ENCODE results near the gene CACNA1A. TPM values are rescaled to one million over a fixed set of nuclear protein-coding genes. Genes with fewer than 3 reads are reported as not detected.
A peak's percentile ranks its signal among the peaks of the same experiment; 100 is the strongest.

The CACNA1A gene
- total and polyA plus RNA-seq, 2 of the 13 experiments (the other 11 are each of a cell fraction or from before 2014, with no cell fraction given), result not detected

- intact Hi-C loops (cut with micrococcal nuclease; ENCODE audit: unreplicated experiment) (no loop called here), in situ Hi-C loops (cut with HindIII; ENCODE audit: extremely low pct_ligation_motif_present, low pct_unique_long_range_greater_than_20kb) (no loop called here)
- Histone ChIP-seq H3K4me1 (ENCODE audit: insufficient read depth, low read length) (no peaks in the 10 kb centered on the region), H3K79me2 (ENCODE audit: insufficient read depth, low read length) (no peaks in the 10 kb centered on the region), H4K20me1 (ENCODE audit: insufficient read depth, low read length) (no peaks in the 10 kb centered on the region), H2AFZ (ENCODE audit: low read length) (no peak overlapping the region), H3K4me2 (ENCODE audit: low read depth, low read length) (no peak overlapping the region), H3K27ac (ENCODE audit: extremely low read length, insufficient read depth, low read length) (no peak overlapping the region), H3K4me3 (replicated peaks in 1 of 3; ENCODE audit: insufficient read depth in 1 of 3, low read depth in 2 of 3, low read length in 3 of 3) (no peak overlapping the region), H3K9ac (ENCODE audit: insufficient read depth, low read depth, low read length) (no peak overlapping the region), H3K27me3 (ENCODE audit: control insufficient read depth in 1 of 2, insufficient read depth in 2 of 2, low read length in 2 of 2) (no peaks in the 10 kb centered on the region), H3K9me3 (ENCODE audit: low read length) (peaks cover 17% of the 10 kb centered on the region), H3K36me3 (replicated peaks in 1 of 2; ENCODE audit: control insufficient read depth in 1 of 2, insufficient read depth in 2 of 2, low read length in 2 of 2) (no peaks in the 10 kb centered on the region)
- DNase-seq (ENCODE audit: low spot score) (no peak), ATAC-seq (no peak), FAIRE-seq (no peak)
- ChIA-PET CTCF (ENCODE audit: low intra/inter-chr PET ratio, low total read pairs) (no interaction called here), POLR2A (no interaction called here)
- TF ChIP-seq MAX (IDR thresholded peaks at IDR 0.05) (no peak), NFYB (CRISPR knock-in tag; IDR thresholded peaks at IDR 0.05) (peak; percentile 58; the same call in 1 of the 2 replicates), ZNF484 (CRISPR knock-in tag; IDR thresholded peaks at IDR 0.05; ENCODE audit: borderline replicate concordance, low read depth) (no peak)
- BruUV-seq (replicated peaks), result no TSS peak
Observed at GRCh38 chr19:13521066-13521465, 14.8 kb upstream of the CACNA1A start.

GRCh38 chr19:13511947-13512346, 5.7 kb upstream of the CACNA1A start:
- TF ChIP-seq ZNF296 (CRISPR knock-in tag; conservative IDR thresholded peaks at IDR 0.05) (no peak), TEAD3 (CRISPR knock-in tag; optimal IDR thresholded peaks at IDR 0.05; ENCODE audit: borderline replicate concordance) (no peak), PHF8 (CRISPR knock-in tag; IDR thresholded peaks at IDR 0.05) (no peak), KMT2B (CRISPR knock-in tag; IDR thresholded peaks at IDR 0.05) (no peak), ZBTB34 (CRISPR knock-in tag; IDR thresholded peaks at IDR 0.05) (no peak), MNT (IDR thresholded peaks at IDR 0.05) (no peak), ZSCAN30 (CRISPR knock-in tag; IDR thresholded peaks at IDR 0.05) (no peak), ATF1 (CRISPR knock-in tag; IDR thresholded peaks at IDR 0.05) (no peak), ZSCAN20 (CRISPR knock-in tag; IDR thresholded peaks at IDR 0.05; ENCODE audit: borderline replicate concordance) (no peak)
- 3% methylated on average over 2 of the region's 2 CpGs for WGBS (ENCODE audit: low lambda C conversion rate)
- DNase-seq (ENCODE audit: low spot score) (no peak), FAIRE-seq (no peak), ATAC-seq (no peak)
- ChIA-PET CTCF (ENCODE audit: low intra/inter-chr PET ratio, low total read pairs) (no interaction called here), POLR2A (no interaction called here)
- H3K9ac ChIP-seq (ENCODE audit: insufficient read depth, low read depth, low read length), result no peak overlapping the region
- H3K4me2 ChIP-seq (ENCODE audit: low read depth, low read length), result no peak overlapping the region
- no peaks in the 10 kb centered on the region for H3K4me1 ChIP-seq (ENCODE audit: insufficient read depth, low read length)
- no peaks in the 10 kb centered on the region for H3K79me2 ChIP-seq (ENCODE audit: insufficient read depth, low read length)
- no TSS peak for BruUV-seq (replicated peaks)
- intact Hi-C loops (cut with micrococcal nuclease; ENCODE audit: unreplicated experiment) (no loop called here), in situ Hi-C loops (cut with HindIII; ENCODE audit: extremely low pct_ligation_motif_present, low pct_unique_long_range_greater_than_20kb) (no loop called here)
- no peak overlapping the region for H3K4me3 ChIP-seq (replicated peaks in 1 of 3; ENCODE audit: insufficient read depth in 1 of 3, low read depth in 2 of 3, low read length in 3 of 3)
- H2AFZ ChIP-seq (ENCODE audit: low read length), result no peak overlapping the region
- H3K27ac ChIP-seq (ENCODE audit: extremely low read length, insufficient read depth, low read length), result no peak overlapping the region
- no peaks in the 10 kb centered on the region for H4K20me1 ChIP-seq (ENCODE audit: insufficient read depth, low read length)
- peaks cover 0 to 18% of the 10 kb centered on the region in 2 experiments; a peak in 2 of 5 replicates for H3K27me3 ChIP-seq (ENCODE audit: control insufficient read depth in 1 of 2, insufficient read depth in 2 of 2, low read length in 2 of 2)
- H3K36me3 ChIP-seq (replicated peaks in 1 of 2; ENCODE audit: control insufficient read depth in 1 of 2, insufficient read depth in 2 of 2, low read length in 2 of 2), result no peaks in the 10 kb centered on the region
- H3K9me3 ChIP-seq (ENCODE audit: low read length), result no peaks in the 10 kb centered on the region

Measured in HepG2 (cell line).